ENCODE results near the gene TRIM40. TPM values are rescaled to one million over a fixed set of nuclear protein-coding genes. Genes with fewer than 3 reads are reported as not detected.

TRIM40 gene
- total and polyA plus RNA-seq, 2 of the 13 experiments (the other 11 are each of a cell fraction or from before 2014, with no cell fraction given) = 0.58 TPM; not detected in 1

- peaks cover 70% of the 10 kb centered on the region for H3K4me1 ChIP-seq (ENCODE audit: insufficient read depth, low read length)
- in situ Hi-C loops (cut with HindIII; ENCODE audit: extremely low pct_ligation_motif_present, low pct_unique_long_range_greater_than_20kb) = no loop called here
- BruUV-seq (replicated peaks) = no TSS peak
- POLR2A ChIA-PET = interaction anchor here (0.6 to 1.3 kb wide), 5 partner anchors 9 to 168 kb away, joined by 3 to 7 read pairs (median 5); partner anchors contain the start of gene TRIM40
- no peaks in the 10 kb centered on the region for H3K79me2 ChIP-seq (ENCODE audit: insufficient read depth, low read length)
- CTCF ChIA-PET (ENCODE audit: low intra/inter-chr PET ratio, low total read pairs) = no interaction called here
- DNase-seq (ENCODE audit: low spot score) (peak; percentile 82), FAIRE-seq (peak; percentile 83), ATAC-seq (peak; percentile 95)
- no peak overlapping the region for H2AFZ ChIP-seq (ENCODE audit: low read length)
- peak overlapping the region in 1 of 3 experiments; percentile 35; a peak in 1 of 6 replicates for H3K4me3 ChIP-seq (replicated peaks in 1 of 3; ENCODE audit: insufficient read depth in 1 of 3, low read depth in 2 of 3, low read length in 3 of 3)
- H3K27ac ChIP-seq (ENCODE audit: extremely low read length, insufficient read depth, low read length) = peak overlapping the region; percentile 49
- intact Hi-C loops (cut with micrococcal nuclease; ENCODE audit: unreplicated experiment) = no loop called here
- H4K20me1 ChIP-seq (ENCODE audit: insufficient read depth, low read length) = no peaks in the 10 kb centered on the region
- peak overlapping the region; percentile 57 for H3K4me2 ChIP-seq (ENCODE audit: low read depth, low read length)
- WGBS (ENCODE audit: low lambda C conversion rate) = 11% methylated on average over 12 of the region's 12 CpGs
- no peak overlapping the region for H3K9ac ChIP-seq (ENCODE audit: insufficient read depth, low read depth, low read length)
- no peaks in the 10 kb centered on the region for H3K27me3 ChIP-seq (ENCODE audit: control insufficient read depth in 1 of 2, insufficient read depth in 2 of 2, low read length in 2 of 2)
- no peaks in the 10 kb centered on the region for H3K36me3 ChIP-seq (replicated peaks in 1 of 2; ENCODE audit: control insufficient read depth in 1 of 2, insufficient read depth in 2 of 2, low read length in 2 of 2)
- H3K9me3 ChIP-seq (ENCODE audit: low read length) = no peaks in the 10 kb centered on the region
- TF ChIP-seq FOSL2 (CRISPR knock-in tag; IDR thresholded peaks at IDR 0.05) = peak; percentile 90
- no peak for TF ChIP-seq POLR2AphosphoS2 (IDR thresholded peaks at IDR 0.05; ENCODE audit: low read depth, low read length)
- no peak for TF ChIP-seq ZNF607 (CRISPR knock-in tag; IDR thresholded peaks at IDR 0.05; ENCODE audit: borderline replicate concordance)
- TF ChIP-seq ZBTB7B (CRISPR knock-in tag; IDR thresholded peaks at IDR 0.05) = 0 out of 2 replicates have a peak, but pooled peaks have one; percentile 17
- no peak for TF ChIP-seq KDM3A (CRISPR knock-in tag; IDR thresholded peaks at IDR 0.05; ENCODE audit: low read depth)
- TF ChIP-seq NR2F6 (IDR thresholded peaks at IDR 0.05) = no peak
- TF ChIP-seq NR2F6 (CRISPR knock-in tag; IDR thresholded peaks at IDR 0.05) = peak; percentile 32; the same call in 1 of the 2 replicates
- 0 out of 2 replicates have a peak, but pooled peaks have one; percentile 21 for TF ChIP-seq BHLHE40 (IDR thresholded peaks at IDR 0.05; ENCODE audit: low read length)
- no peak for TF ChIP-seq NCOA2 (CRISPR knock-in tag; IDR thresholded peaks at IDR 0.05)
- TF ChIP-seq ZNF468 (CRISPR knock-in tag; IDR thresholded peaks at IDR 0.05) = no peak
- TF ChIP-seq ZBTB37 (CRISPR knock-in tag; IDR thresholded peaks at IDR 0.05) = no peak
- TF ChIP-seq SNAPC4 (CRISPR knock-in tag; IDR thresholded peaks at IDR 0.05) = no peak
- TF ChIP-seq FOXC1 (CRISPR knock-in tag; IDR thresholded peaks at IDR 0.05; ENCODE audit: borderline replicate concordance) = no peak
- TF ChIP-seq ZNF451 (CRISPR knock-in tag; IDR thresholded peaks at IDR 0.05) = 0 out of 2 replicates have a peak, but pooled peaks have one; percentile 11
- TF ChIP-seq XRCC5 (optimal IDR thresholded peaks at IDR 0.05; ENCODE audit: low read length) = peak; percentile 15
- no peak for TF ChIP-seq ZFP41 (CRISPR knock-in tag; IDR thresholded peaks at IDR 0.05; ENCODE audit: borderline replicate concordance)
- no peak for TF ChIP-seq KDM6A (CRISPR knock-in tag; IDR thresholded peaks at IDR 0.05; ENCODE audit: low read depth)
- TF ChIP-seq HNF4A (CRISPR knock-in tag; IDR thresholded peaks at IDR 0.05) = peak; percentile 43; the same call in 1 of the 2 replicates
- no peak for TF ChIP-seq ZNF383 (CRISPR knock-in tag; IDR thresholded peaks at IDR 0.05; ENCODE audit: borderline replicate concordance)
These were observed 19.0 kb downstream of the TRIM40 start for GRCh38 chr6:30154709-30155519.

Data from HepG2 (cell line).